Kidney (tissue), 14 donors: ENCODE measurements around the gene DLD. TPM values are rescaled to one million over a fixed set of nuclear protein-coding genes. Genes with fewer than 3 reads are reported as not detected.
"Not testable (repeated sequence)": the region's sequence is repeated elsewhere in the genome, so short reads cannot be mapped to it uniquely, and the experiment has no call there.

ENCODE experiments used
- DNase-seq, 5 donors: peaks; one replicate each; pipeline ENCODE4 v3.0.0-alpha.2; 2013 to 2020
- FAIRE-seq: peaks from 2 replicates; lab custom pipeline; 2012; peaks lifted over from hg19 to GRCh38; lab: Jason Lieb, UNC
- H3K27ac ChIP-seq, 2 donors: one replicate each; pipeline ENCODE4 v1.7.0; 2013; ENCODE audit warnings: low read depth in 2 of 2, low read length in 2 of 2, inconsistent platforms in 1 of 2
- H3K27me3 ChIP-seq: one replicate; pipeline ENCODE4 v1.7.1; 2013; ENCODE audit warnings: low read length, inconsistent platforms; ENCODE audit not compliant: control insufficient read depth, insufficient read depth
- H3K36me3 ChIP-seq, 3 donors: one replicate each; pipeline versions ENCODE4 v1.7.0 to v1.7.1; 2013; ENCODE audit warnings: low read length in 3 of 3, control low read depth in 1 of 3, inconsistent platforms in 1 of 3; ENCODE audit not compliant: insufficient read depth in 3 of 3, control insufficient read depth in 2 of 3
- H3K4me1 ChIP-seq, 3 donors: one replicate each; pipeline versions ENCODE4 v1.7.0 to v1.7.1; 2013; ENCODE audit warnings: low read length in 3 of 3, inconsistent platforms in 1 of 3, low read depth in 1 of 3; ENCODE audit not compliant: control insufficient read depth in 2 of 3, insufficient read depth in 2 of 3
- H3K4me3 ChIP-seq, 3 donors: one replicate each; pipeline versions ENCODE4 v1.7.0 to v1.8.1; 2013; ENCODE audit warnings: low read length in 3 of 3, control low read depth in 1 of 3, inconsistent platforms in 1 of 3
- H3K9ac ChIP-seq, 3 donors: one replicate each; pipeline versions ENCODE4 v1.7.0 to v1.7.1; 2013; ENCODE audit warnings: low read length in 3 of 3, control low read depth in 1 of 3, inconsistent platforms in 1 of 3
- H3K9me3 ChIP-seq, 3 donors: one replicate each; pipeline versions ENCODE4 v1.7.0 to v1.7.1; 2013; ENCODE audit warnings: low read length in 3 of 3, control low read depth in 1 of 3, inconsistent platforms in 1 of 3; ENCODE audit not compliant: control insufficient read depth in 2 of 3, insufficient read depth in 1 of 3
- intact Hi-C: fragments of 100-400 bp; cut with DNase I; formaldehyde crosslinking; loops from one replicate; pipeline ENCODE4 v1.11.1; 2022
- polyA plus RNA-seq: library from polyadenylated mRNA; stranded (reverse); fragments of 350-450 nt; fragmentation: Illumina TruSeq; extraction: RNeasy Lipid Tissue Mini Kit (QIAGEN cat#74804); gene quantifications from one replicate; pipeline ENCODE4 v1.2.3, GENCODE V29; 2014; ENCODE audit warnings: low read depth, low replicate concordance; ENCODE audit not compliant: insufficient read depth
- total RNA-seq: library from RNA; stranded (reverse); fragmentation: NEBNext Ultra II Directional; extraction: Animal tissue kit (Norgen Biotek cat#: 25700); gene quantifications from one replicate; pipeline ENCODE4 v1.2.1, GENCODE V29; 2021
- TF ChIP-seq, protein P1 (sequence below): IDR thresholded peaks from 3 replicates; pipeline ENCODE4 v1.5.1; 2012; ENCODE audit warnings: mild to moderate bottlenecking, moderate library complexity, borderline replicate concordance; ENCODE audit not compliant: insufficient read depth; ENCODE audit errors: extremely low read depth
- donor health status: control.
- donor health status: control.
- donor health status: control.
- donor health status: control.
- donor health status: control.
- donor health status: DM: yes; HTN: yes; CAD: no.
- donor health status: Normal renal cell carcinoma (clear cell type).

The DLD gene
- total and polyA plus RNA-seq, 2 donors from 2014 or later, result 78.6 to 153 TPM

DNA sequence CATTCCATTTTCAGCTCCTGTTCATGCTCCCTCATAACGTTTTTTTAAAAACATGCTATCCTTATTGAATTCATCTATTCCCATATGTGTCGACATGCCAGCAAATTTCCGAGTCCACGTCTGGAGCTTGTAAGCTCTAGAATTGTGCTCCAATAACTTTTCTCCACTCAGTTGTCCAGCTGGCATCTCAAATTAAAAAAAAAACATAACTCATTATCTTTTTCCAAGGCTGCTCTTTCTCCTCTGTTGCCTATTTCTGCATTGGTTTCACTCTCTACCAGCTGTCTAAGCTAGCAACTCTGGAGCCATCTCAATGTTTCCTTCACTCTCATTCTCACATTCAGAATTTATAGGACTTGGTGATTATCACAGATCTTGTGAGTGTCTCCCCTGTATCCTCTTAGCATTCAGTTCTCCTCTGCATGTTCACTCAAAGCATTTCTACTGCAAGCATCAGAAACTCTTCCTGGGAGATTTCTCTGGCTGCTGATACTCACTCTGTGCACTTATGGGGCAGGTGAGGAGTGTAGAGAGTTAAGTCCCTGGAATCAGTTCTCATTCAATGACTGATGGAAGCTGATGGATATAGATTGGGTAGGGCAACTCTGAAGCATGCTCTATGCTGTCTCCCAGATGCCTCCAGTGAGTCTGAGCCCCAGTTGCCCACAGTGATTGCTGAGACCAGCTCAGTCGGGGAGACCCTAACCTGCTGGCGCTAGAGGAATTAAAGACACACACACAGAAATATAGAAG lies 6.7 kb upstream of the DLD start:
- Histone ChIP-seq H3K4me3 (no peak overlapping the region), H3K27ac (no peak overlapping the region), H3K36me3 (no peaks in the 10 kb centered on the region), H3K9ac (no peak overlapping the region), H3K27me3 (no peaks in the 10 kb centered on the region), H3K4me1 (no peaks in the 10 kb centered on the region), H3K9me3 (no peaks in the 10 kb centered on the region)
- FAIRE-seq (no peak), DNase-seq (no peak)
- TF ChIP-seq, protein P1, sequence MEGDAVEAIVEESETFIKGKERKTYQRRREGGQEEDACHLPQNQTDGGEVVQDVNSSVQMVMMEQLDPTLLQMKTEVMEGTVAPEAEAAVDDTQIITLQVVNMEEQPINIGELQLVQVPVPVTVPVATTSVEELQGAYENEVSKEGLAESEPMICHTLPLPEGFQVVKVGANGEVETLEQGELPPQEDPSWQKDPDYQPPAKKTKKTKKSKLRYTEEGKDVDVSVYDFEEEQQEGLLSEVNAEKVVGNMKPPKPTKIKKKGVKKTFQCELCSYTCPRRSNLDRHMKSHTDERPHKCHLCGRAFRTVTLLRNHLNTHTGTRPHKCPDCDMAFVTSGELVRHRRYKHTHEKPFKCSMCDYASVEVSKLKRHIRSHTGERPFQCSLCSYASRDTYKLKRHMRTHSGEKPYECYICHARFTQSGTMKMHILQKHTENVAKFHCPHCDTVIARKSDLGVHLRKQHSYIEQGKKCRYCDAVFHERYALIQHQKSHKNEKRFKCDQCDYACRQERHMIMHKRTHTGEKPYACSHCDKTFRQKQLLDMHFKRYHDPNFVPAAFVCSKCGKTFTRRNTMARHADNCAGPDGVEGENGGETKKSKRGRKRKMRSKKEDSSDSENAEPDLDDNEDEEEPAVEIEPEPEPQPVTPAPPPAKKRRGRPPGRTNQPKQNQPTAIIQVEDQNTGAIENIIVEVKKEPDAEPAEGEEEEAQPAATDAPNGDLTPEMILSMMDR, result no peak
- intact Hi-C loops, result no loop called here

DNA sequence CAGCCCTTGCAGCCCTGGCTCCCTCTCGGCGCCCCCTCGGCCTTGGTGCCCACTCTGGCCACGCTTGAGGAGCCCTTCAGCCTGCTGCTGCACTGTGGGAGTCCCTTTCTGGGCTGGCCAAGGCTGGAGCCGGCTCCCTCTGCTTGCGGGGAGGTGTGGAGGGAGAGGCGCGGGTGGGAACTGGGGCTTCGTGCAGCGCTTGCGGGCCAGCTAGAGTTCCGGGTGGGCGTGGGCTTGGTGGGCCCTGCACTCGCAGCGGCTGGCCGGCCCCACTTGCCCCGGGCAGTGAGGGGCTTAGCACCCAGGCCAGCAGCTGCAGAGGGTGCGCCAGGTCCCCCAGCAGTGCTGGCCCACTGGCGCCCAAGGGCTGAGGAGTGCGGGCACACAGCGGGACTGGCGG lies 3.2 kb upstream of the DLD start:
- intact Hi-C loops, FAIRE-seq, DNase-seq: not testable (repeated sequence)

DNA sequence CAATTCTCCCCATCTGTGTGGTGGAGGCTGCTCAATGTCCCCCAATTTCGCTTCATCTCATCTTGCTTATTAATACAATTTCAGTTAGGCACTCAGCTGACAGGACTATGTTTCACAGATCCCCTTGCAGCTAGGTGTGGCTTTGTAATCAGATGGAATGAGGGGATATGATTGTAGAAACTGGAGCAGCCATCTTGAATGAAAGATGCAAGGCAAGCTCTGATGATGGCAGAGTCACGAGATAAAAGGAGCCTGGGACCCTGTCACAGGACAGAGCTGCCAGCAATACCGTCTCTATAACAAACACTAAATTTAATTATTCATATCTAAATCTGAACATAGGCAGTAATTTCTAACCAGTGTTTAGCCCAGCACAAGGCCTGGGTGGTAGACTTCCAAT lies 991 bp upstream of the DLD start:
- peaks cover 0 to under 1% (median 0%) of the 10 kb centered on the region in 3 donors for H3K36me3 ChIP-seq
- TF ChIP-seq, protein P1, result no peak
- peak overlapping the region in 1 of 2 donors; percentile 95 for H3K27ac ChIP-seq

More for the DNA sequence above, 3.2 kb upstream of the DLD start:
- H3K9me3 ChIP-seq, H3K36me3 ChIP-seq, H3K27me3 ChIP-seq, H3K4me1 ChIP-seq, H3K9ac ChIP-seq, H3K27ac ChIP-seq, H3K4me3 ChIP-seq: not testable (repeated sequence)

DNA sequence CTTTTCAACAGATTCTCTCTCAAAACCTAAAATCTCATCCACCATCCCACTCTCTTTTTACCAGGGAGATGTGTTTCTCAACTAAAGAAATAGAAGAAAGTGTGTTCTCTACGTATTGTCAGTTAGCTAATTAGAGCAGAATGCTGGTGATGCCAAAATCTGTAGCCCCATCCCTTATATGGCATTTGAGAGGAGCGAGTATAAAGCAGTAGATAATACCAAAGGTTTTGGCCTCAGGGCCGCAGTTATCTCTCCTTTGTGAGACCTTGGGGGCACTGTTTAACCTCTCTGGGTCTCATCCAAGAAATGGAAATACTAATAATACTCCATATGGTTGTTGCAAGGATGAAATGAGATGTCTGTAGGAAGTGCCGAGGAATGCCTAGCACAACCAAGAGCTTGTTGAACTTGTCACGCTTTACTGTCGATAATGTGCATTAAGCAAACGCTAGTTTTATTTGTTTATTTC lies 456 bp upstream of the DLD start:
- Histone ChIP-seq H3K4me1 (peaks cover 0 to 11% (median 3%) of the 10 kb centered on the region in 3 donors), H3K36me3 (peaks cover 0 to 5% (median 0%) of the 10 kb centered on the region in 3 donors), H3K9me3 (no peaks in the 10 kb centered on the region), H3K4me3 (peak overlapping the region; percentile 87 to 95 (median 91)), H3K9ac (peak overlapping the region; percentile 62 to 90 (median 80)), H3K27me3 (no peaks in the 10 kb centered on the region), H3K27ac (peak overlapping the region; percentile 95 to 98)
- intact Hi-C loops, result no loop called here
- TF ChIP-seq, protein P1, result no peak
- no peak for FAIRE-seq
- no peak for DNase-seq

More for the DNA sequence above, 991 bp upstream of the DLD start:
- intact Hi-C loops, result no loop called here
- peaks cover 0 to 11% (median 3%) of the 10 kb centered on the region in 3 donors for H3K4me1 ChIP-seq
- DNase-seq (no peak), FAIRE-seq (no peak)
- no peak overlapping the region for H3K4me3 ChIP-seq
- H3K27me3 ChIP-seq, result no peaks in the 10 kb centered on the region
- no peak overlapping the region for H3K9ac ChIP-seq
- H3K9me3 ChIP-seq, result no peaks in the 10 kb centered on the region
